Fibroblast of skin of left quadriceps (primary cell): ENCODE measurements around the gene PORCN.

ENCODE experiments used
- DNase-seq, 2 experiments: peaks; one replicate each; pipeline ENCODE4 v3.0.0-alpha.2; 2013; ENCODE audit warnings: low read depth in 2 of 2

The PORCN gene

GRCh38 chrX:48476919-48477318 is 31.9 kb upstream of the PORCN start:
- DNase-seq, result no peak

GRCh38 chrX:48477960-48478755 is 30.6 kb upstream of the PORCN start:
- no peak for DNase-seq

DNA sequence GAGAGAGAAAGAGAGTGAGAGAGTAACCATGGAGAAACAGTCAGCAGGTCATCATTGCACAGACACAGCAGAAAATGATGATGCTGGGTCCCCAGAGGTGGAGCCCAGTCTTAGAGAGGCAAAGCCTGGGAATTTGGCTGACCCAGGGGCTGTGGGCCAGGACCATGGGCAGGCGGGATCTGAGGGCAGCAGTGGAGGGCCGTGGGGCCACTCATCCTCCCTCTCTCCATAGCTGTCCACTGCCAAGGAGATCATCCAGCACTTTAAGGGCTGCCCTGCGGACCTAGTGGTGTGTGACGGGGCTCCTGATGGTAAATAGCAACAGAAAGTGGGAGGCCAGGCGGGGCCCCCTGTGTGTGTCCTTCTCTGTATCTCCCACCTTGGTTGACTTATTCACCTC is 30.0 kb upstream of the PORCN start:
- DNase-seq, result no peak

DNA sequence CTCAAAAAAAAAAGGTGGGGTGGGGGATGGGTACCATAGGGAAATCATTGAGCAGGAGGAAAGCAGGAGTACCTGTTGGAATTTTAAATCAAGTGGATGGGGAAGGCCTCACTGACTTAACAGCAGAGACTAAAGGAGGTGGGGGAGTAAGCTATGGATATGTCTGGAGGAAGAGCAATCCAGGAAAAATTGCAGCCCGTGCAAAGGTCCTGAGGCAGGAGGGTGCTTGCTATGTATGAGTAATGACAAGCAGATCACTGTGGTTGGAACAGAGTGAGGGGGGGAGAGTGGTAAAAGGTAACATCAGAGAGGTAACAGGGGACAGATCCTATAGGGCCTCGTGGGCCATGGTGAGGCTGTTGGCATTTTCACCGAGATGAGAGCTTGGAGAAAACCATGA is 28.6 kb upstream of the PORCN start:
- DNase-seq, result no peak

- no peak for DNase-seq
Observed at GRCh38 chrX:48480583-48480982, 28.2 kb upstream of the PORCN start.

GRCh38 chrX:48482526-48482925 is 26.3 kb upstream of the PORCN start:
- no peak for DNase-seq

DNA sequence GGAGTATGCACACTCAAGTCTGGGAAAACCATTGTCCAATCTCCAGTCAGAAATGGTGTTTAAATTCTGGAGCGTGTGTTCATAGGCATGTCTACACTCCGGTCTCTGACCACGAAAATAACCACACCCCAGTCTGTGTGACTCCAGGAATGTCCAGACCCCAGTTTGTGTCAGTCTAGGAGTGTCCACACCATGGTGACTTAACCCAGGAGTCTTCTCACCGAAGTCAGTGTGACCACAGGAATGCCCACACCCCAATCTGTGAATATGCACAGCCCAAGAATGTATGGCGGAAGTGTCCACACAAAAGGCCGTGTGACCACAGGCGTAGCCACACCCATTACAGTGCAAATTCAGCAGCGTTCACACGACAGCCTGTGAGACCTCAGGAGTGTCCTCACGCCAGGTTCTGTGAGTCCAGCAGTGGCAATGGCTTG is 21.4 kb upstream of the PORCN start:
- peak; percentile 46 to 47 for DNase-seq

GRCh38 chrX:48488034-48488433 is 20.8 kb upstream of the PORCN start:
- no peak for DNase-seq

DNA sequence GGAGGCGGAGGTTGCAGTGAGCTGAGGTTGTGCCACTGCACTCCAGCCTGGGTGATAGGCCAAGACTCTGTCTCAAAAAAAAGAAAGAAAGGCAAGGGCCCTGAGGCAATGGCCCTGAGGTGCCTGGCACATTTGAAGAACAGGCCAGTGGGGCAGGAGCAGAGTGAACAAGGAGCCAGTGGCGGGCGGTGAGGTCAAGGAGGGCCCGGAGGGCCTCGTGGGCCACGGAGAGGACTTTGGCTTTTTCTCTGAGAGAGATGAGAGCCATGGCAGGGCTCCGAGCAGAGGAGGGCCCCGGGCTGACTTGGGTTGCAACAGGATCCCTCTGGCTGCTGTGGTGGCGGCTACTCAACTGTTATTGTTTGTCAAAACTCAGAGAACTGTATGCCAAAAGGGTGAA is 19.5 kb upstream of the PORCN start:
- no peak for DNase-seq

DNA sequence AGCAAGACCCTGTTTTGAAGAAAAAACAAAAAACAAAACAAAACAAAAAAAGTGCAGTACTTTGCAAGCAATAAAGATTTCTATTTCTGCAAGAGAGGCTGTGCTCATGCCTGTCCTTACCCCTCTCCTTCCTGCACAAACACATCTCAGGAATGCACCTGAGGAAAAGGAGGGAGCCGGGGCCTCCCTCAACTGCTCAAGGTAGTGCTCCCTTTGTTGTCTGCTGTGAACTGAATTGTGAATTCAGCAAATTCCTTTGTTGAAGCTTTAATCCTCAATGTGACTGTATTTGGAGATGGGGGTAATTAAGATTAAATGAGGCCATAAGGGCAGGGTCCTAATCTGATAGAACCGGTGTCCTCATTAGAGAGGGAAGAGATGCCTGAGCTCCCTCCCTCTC is 18.9 kb upstream of the PORCN start:
- DNase-seq, result no peak

- DNase-seq, result no peak
Observed at GRCh38 chrX:48490661-48491060, 18.1 kb upstream of the PORCN start.

- no peak for DNase-seq
Observed at GRCh38 chrX:48491809-48492208, 17.0 kb upstream of the PORCN start.

- no peak for DNase-seq
Observed at GRCh38 chrX:48492293-48492910, 16.4 kb upstream of the PORCN start.

DNA sequence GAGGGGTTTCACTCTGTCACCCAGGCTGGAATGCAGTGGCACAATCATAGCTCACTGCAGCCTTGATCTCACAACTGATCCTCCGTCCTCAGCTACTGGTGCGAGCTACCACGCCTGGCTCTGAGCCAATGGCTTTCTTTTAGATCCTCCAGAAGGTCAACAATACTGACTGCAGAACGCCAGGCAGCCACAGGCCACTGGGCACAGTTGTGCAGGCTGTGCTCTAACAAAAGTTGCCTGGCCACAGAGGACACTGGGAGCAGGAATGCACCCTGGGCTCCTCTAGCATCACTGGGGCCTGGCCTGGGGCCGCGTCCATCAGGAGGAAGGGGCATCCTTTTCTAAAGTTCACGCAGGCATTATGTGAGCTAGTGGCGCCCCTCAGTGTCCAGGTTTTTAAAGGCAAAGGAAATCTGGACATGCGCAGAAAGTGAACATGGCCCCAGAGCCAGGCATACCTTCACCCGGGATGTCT is 14.9 kb upstream of the PORCN start:
- DNase-seq, result no peak

- DNase-seq, result no peak
Observed at GRCh38 chrX:48496660-48497059, 12.1 kb upstream of the PORCN start.

- DNase-seq, result no peak
Observed at GRCh38 chrX:48497871-48498270, 10.9 kb upstream of the PORCN start.

DNA sequence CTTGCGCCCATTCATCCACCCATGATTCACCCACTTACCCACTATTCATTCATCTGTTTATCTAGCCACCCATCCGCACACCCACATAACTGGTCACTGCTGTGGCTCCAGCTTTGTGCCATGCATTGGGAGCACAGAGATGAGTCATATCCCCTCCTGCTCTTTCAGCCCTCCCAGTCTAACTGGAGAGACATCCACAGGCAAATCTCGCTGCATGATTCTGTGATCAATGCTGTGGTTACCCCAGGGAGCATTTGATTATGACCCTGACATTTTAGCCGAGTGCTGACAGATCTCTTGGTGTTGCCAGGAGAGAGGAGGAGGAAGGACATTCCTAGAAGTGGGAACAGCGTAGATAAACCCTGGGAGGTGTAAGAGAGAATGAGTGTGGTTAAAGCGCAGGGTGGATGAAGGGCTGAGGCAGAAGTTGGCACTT is 10.4 kb upstream of the PORCN start:
- no peak for DNase-seq

DNA sequence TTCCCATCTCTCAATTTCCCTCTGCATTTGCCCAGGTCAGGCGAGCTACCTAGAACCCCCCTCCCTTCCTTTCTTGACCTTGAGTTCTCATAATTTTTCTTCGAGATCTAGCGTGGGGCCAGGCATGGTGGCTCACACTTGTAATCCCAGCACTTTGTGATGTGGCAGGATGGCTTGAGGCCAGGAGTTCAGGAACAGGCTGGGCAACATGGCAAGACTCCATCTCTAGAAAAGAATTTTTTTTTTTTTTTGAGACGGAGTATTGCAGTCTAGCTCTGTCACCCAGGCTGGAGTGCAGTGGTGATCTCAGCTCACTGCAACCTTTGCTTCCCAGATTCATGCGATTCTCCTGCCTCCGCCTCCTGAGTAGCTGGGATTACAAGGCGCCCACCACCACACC is 4.5 kb upstream of the PORCN start:
- DNase-seq, result no peak

- DNase-seq, result no peak
Observed at GRCh38 chrX:48505481-48505880, 3.3 kb upstream of the PORCN start.

DNA sequence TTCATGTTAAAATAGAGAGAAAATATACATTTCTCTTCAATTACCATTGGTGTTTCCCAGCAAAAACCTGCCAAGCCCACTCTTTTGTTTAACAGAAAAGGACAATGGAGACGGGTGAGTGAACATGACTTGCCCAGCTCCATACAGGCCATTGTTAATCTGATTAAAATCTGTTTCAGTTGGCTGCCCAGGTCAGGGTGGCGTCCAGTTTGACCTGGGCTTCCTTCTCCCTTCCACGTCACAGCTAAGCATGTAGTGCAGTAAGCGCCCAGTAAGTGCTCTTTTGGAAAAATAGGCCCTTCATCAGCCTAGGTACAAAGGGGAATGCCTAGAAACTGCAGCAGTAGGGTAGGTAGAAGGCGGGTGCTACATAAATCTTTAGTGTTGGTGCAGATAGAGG is 1.5 kb upstream of the PORCN start:
- no peak for DNase-seq

DNA sequence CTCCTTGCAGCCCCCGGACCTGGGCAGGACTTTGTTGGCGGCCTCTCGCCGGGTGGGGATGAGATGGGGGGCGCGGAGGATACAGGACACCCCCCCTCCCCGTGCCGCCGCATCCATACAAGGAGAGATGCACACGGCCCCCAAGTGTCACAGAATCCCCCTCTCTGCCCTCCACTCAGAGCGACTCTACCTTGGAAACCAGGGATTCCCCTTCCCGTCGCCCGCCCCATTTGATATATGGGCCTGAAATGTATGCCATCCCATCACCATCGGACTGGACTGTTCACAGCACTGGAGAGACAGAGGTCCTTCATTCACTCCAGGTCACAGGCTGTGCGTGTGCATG is 426 bp downstream of the PORCN start:
- DNase-seq, result no peak

DNA sequence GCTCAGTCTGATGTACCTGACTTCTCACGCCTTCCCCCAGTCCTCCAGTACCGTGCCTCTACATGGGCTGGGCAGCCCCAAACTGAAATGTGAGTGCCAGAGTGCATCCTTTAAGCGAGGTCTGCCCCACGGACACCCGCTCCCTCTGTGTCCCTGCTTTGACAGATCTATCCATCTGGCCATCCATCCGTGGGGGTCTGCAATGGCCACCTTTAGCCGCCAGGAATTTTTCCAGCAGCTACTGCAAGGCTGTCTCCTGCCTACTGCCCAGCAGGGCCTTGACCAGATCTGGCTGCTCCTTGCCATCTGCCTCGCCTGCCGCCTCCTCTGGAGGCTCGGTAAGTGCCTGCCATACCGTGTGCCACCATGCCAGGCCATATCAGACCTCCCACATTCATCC is 827 bp downstream of the PORCN start:
- no peak for DNase-seq

DNA sequence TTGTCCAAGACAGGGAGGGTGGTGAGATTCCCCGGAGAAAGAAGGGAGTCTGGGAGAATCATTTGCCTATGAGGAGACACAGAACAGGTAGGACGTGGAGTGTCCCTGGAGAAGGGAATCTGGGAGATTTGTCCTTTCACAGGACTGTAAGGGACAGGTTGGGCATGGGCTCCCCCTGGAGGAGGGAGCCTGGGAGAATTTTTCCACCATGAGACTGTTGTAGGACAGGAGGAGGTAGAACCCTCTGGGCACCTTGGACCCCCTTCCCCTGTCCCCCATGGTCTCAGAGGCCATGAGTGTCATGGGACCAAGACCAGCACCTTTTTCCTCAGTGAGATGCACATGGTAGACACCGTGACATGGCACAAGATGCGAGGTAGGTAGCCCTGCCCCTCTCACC is 2.8 kb downstream of the PORCN start:
- no peak for DNase-seq
